B cell (primary cell): Measurements from ENCODE around the gene JMJD6. TPM values are rescaled to one million over a fixed set of nuclear protein-coding genes. Genes with fewer than 3 reads are reported as not detected.

Source experiments
- ATAC-seq: fragments of 200-7000 bp; cut with Tn5 transposase; one replicate; pipeline ENCODE4 v1.10.0; 2021; ENCODE audit warnings: low read depth, mild to moderate bottlenecking, moderate number of reproducible peaks, moderate library complexity
- CTCF ChIA-PET: fragments of 350-600 bp; sonication (Branson Sonifier 250); formaldehyde crosslinking; loops from one replicate; lab custom pipeline; 2021; ENCODE audit warnings: antibody characterized with exemption, inconsistent platforms; lab: Charles Lee
- POLR2A ChIA-PET: fragments of 350-600 bp; sonication (Branson Sonifier 250); formaldehyde crosslinking; loops from one replicate; lab custom pipeline; 2021; ENCODE audit warnings: antibody characterized with exemption; lab: Charles Lee
- DNase-seq: peaks from one replicate; pipeline ENCODE4 v3.0.0; 2013
- H2AFZ ChIP-seq: 2 replicates; pipeline ENCODE4 v1.6.1; 2012; ENCODE audit warnings: mild to moderate bottlenecking, low read depth, low read length; ENCODE audit not compliant: insufficient read depth, poor library complexity, severe bottlenecking
- H3K27ac ChIP-seq, 2 donors: 1 replicate in 1 of 2; 2 replicates in 1 of 2; pipeline ENCODE4 v1.5.1; 2012 to 2013; ENCODE audit warnings: low read length in 2 of 2, mild to moderate bottlenecking in 2 of 2, moderate library complexity in 1 of 2
- H3K27me3 ChIP-seq, 4 experiments: fragments of 200-600 bp in 1 of 4; sonication (generic) in 1 of 4; replicated peaks in 1 of 4; 1 replicate in 2 of 4; 2 replicates in 2 of 4; pipeline versions ENCODE4 v1.6.1 to v1.7.0; 2013 to 2016; ENCODE audit warnings: low read length in 3 of 4, mild to moderate bottlenecking in 2 of 4, mixed read lengths in 1 of 4, moderate library complexity in 1 of 4; ENCODE audit not compliant: insufficient read depth in 4 of 4, control insufficient read depth in 3 of 4; ENCODE audit errors: control extremely low read depth in 1 of 4
- H3K36me3 ChIP-seq, 2 experiments: replicated peaks in 1 of 2; 1 replicate in 1 of 2; 2 replicates in 1 of 2; pipeline versions ENCODE4 v1.6.1 to v1.7.1; 2013; ENCODE audit warnings: low read length in 1 of 2; ENCODE audit not compliant: insufficient read depth in 2 of 2, control insufficient read depth in 1 of 2; ENCODE audit errors: control extremely low read depth in 1 of 2, extremely low read depth in 1 of 2
- H3K4me1 ChIP-seq, 2 donors: fragments of 200-600 bp in 1 of 2; sonication (generic) in 1 of 2; 1 replicate in 1 of 2; 2 replicates in 1 of 2; pipeline versions ENCODE4 v1.5.1 to v1.6.1; 2013 to 2017; ENCODE audit warnings: low read length in 2 of 2; ENCODE audit not compliant: control insufficient read depth in 2 of 2, insufficient read depth in 2 of 2
- H3K4me2 ChIP-seq: replicated peaks from 2 replicates; pipeline ENCODE3; 2012; ENCODE audit warnings: mild to moderate bottlenecking, low read depth, low read length; ENCODE audit not compliant: poor library complexity, severe bottlenecking
- H3K4me3 ChIP-seq, 5 experiments: fragments of 200-600 bp in 1 of 5; sonication (generic) in 1 of 5; 1 replicate in 3 of 5; 2 replicates in 2 of 5; pipeline versions ENCODE4 v1.5.1 to v1.7.0; 2011 to 2016; ENCODE audit warnings: low read length in 4 of 5, mild to moderate bottlenecking in 4 of 5, low read depth in 2 of 5, control low read depth in 1 of 5, moderate library complexity in 1 of 5; ENCODE audit not compliant: insufficient read depth in 1 of 5; ENCODE audit errors: control extremely low read depth in 1 of 5, extremely low read depth in 1 of 5
- H3K79me2 ChIP-seq: fragments of 200-600 bp; sonication (generic); one replicate; pipeline ENCODE4 v1.6.0; 2016; ENCODE audit warnings: low read length; ENCODE audit not compliant: control insufficient read depth, insufficient read depth
- H3K9ac ChIP-seq: fragments of 200-600 bp; sonication (generic); 2 replicates; pipeline ENCODE4 v1.6.1; 2017; ENCODE audit warnings: mild to moderate bottlenecking, low read length, moderate library complexity
- H3K9me3 ChIP-seq, 3 donors: one replicate each; pipeline versions ENCODE4 v1.6.1 to v1.7.1; 2013; ENCODE audit warnings: low read length in 2 of 3; ENCODE audit not compliant: control insufficient read depth in 2 of 3, insufficient read depth in 1 of 3; ENCODE audit errors: control extremely low read depth in 1 of 3
- H4K20me1 ChIP-seq: 2 replicates; pipeline ENCODE4 v1.6.0; 2012; ENCODE audit warnings: mild to moderate bottlenecking, low read length; ENCODE audit not compliant: insufficient read depth, control insufficient read depth, poor library complexity, severe bottlenecking
- H3K27ac Mint-ChIP-seq: one replicate; pipeline ENCODE4 v1.8.0; 2021; ENCODE audit warnings: mixed read lengths
- H3K27me3 Mint-ChIP-seq: one replicate; pipeline ENCODE4 v1.8.0; 2021; ENCODE audit warnings: mixed read lengths
- H3K4me1 Mint-ChIP-seq: one replicate; pipeline ENCODE4 v1.8.0; 2021; ENCODE audit warnings: mixed read lengths
- H3K4me3 Mint-ChIP-seq: one replicate; pipeline ENCODE4 v1.8.0; 2021; ENCODE audit warnings: mixed read lengths
- H3K9me3 Mint-ChIP-seq: one replicate; pipeline ENCODE4 v1.8.0; 2022; ENCODE audit warnings: mixed read lengths; ENCODE audit not compliant: insufficient read depth
- CTCF ChIP-seq: fragments of 200-600 bp; IDR thresholded peaks from one replicate; pipeline ENCODE4 v1.8.0; 2022; ENCODE audit warnings: antibody characterized with exemption, mild to moderate bottlenecking
- EZH2 ChIP-seq: IDR thresholded peaks from 2 replicates; pipeline ENCODE4 v1.6.1; 2012; ENCODE audit warnings: borderline replicate concordance, low read depth, mild to moderate bottlenecking, moderate library complexity, low read length; ENCODE audit not compliant: insufficient read depth, poor library complexity, severe bottlenecking
- WGBS: methylation state at CpG from one replicate; pipeline ENCODE4 v1.1.5; 2013; ENCODE audit warnings: missing lambda C conversion rate; ENCODE audit not compliant: insufficient coverage; 5-methylcytosine and 5-hydroxymethylcytosine counted together
- intact Hi-C: fragments of 100-400 bp; cut with micrococcal nuclease; formaldehyde crosslinking; loops from one replicate; pipeline ENCODE4 v1.10.0; 2022
- polyA plus RNA-seq: library from polyadenylated mRNA; depleted of rRNA; stranded (reverse); fragments of >200 nt; gene quantifications from 2 replicates; pipeline ENCODE4 v1.2.3, GENCODE V29; 2012
- total RNA-seq, 2 donors: library from RNA; stranded (reverse); fragments of 120-200 nt in 1 of 2; gene quantifications; 1 replicate in 1 of 2; 2 replicates in 1 of 2; pipeline versions ENCODE4 v1.2.3 to v1.2.4, GENCODE V29; 2013 to 2022

Gene JMJD6
- total and polyA plus RNA-seq, 2 donors (not counting 1 experiment from before 2014, with no cell fraction given) = 38.2 to 45.0 TPM

GRCh38 chr17:76755285-76755684 lies 28.9 kb upstream of the JMJD6 start:
- H3K4me3 ChIP-seq = no peak overlapping the region
- Mint-ChIP-seq H3K4me3 (no peak overlapping the region), H3K9me3 (no peaks in the 10 kb centered on the region), H3K27me3 (no peaks in the 10 kb centered on the region), H3K27ac (no peak overlapping the region), H3K4me1 (peaks cover 12% of the 10 kb centered on the region)
- peaks cover 7 to 15% of the 10 kb centered on the region in 2 experiments for H3K36me3 ChIP-seq
- no peak overlapping the region for H3K27ac ChIP-seq
- no peaks in the 10 kb centered on the region for H3K79me2 ChIP-seq
- H4K20me1 ChIP-seq = no peaks in the 10 kb centered on the region
- no peak overlapping the region for H3K9ac ChIP-seq
- 100% methylated on average over 1 of the region's 2 CpGs for WGBS
- ATAC-seq = no peak
- TF ChIP-seq EZH2 (no peak), CTCF (no peak)
- H3K9me3 ChIP-seq = no peaks in the 10 kb centered on the region
- intact Hi-C loops = no loop called here
- POLR2A ChIA-PET = no interaction called here
- no peaks in the 10 kb centered on the region for H3K27me3 ChIP-seq
- no peak overlapping the region for H3K4me2 ChIP-seq
- CTCF ChIA-PET = interaction anchor here (0.8 kb wide), 1 partner anchor 13 kb away, joined by 3 read pairs; no protein-coding TSS in a partner anchor
- DNase-seq = no peak
- no peak overlapping the region for H2AFZ ChIP-seq
- peaks cover 0 to 15% of the 10 kb centered on the region in 2 donors for H3K4me1 ChIP-seq

- WGBS = 70% methylated on average over 7 of the region's 12 CpGs
- no peaks in the 10 kb centered on the region for H4K20me1 ChIP-seq
- no peaks in the 10 kb centered on the region for H3K79me2 ChIP-seq
- H3K4me2 ChIP-seq = no peak overlapping the region
- H3K27me3 ChIP-seq = no peaks in the 10 kb centered on the region
- Mint-ChIP-seq H3K9me3 (no peaks in the 10 kb centered on the region), H3K27me3 (no peaks in the 10 kb centered on the region), H3K4me1 (peaks cover 12% of the 10 kb centered on the region), H3K27ac (no peak overlapping the region), H3K4me3 (no peak overlapping the region)
- H3K9ac ChIP-seq = no peak overlapping the region
- ATAC-seq = no peak
- TF ChIP-seq CTCF (no peak), EZH2 (no peak)
- CTCF ChIA-PET = no interaction called here
- peaks cover 5 to 15% of the 10 kb centered on the region in 2 experiments for H3K36me3 ChIP-seq
- no peak overlapping the region for H3K4me3 ChIP-seq
- POLR2A ChIA-PET = no interaction called here
- H2AFZ ChIP-seq = no peak overlapping the region
- H3K9me3 ChIP-seq = no peaks in the 10 kb centered on the region
- H3K27ac ChIP-seq = no peak overlapping the region
- no peak for DNase-seq
- intact Hi-C loops = no loop called here
- H3K4me1 ChIP-seq = peaks cover 0 to 15% of the 10 kb centered on the region in 2 donors
Observed at GRCh38 chr17:76753061-76753961, 26.9 kb upstream of the JMJD6 start.
